ENCODE measurements around the gene PIGS.

Gene PIGS

DNA sequence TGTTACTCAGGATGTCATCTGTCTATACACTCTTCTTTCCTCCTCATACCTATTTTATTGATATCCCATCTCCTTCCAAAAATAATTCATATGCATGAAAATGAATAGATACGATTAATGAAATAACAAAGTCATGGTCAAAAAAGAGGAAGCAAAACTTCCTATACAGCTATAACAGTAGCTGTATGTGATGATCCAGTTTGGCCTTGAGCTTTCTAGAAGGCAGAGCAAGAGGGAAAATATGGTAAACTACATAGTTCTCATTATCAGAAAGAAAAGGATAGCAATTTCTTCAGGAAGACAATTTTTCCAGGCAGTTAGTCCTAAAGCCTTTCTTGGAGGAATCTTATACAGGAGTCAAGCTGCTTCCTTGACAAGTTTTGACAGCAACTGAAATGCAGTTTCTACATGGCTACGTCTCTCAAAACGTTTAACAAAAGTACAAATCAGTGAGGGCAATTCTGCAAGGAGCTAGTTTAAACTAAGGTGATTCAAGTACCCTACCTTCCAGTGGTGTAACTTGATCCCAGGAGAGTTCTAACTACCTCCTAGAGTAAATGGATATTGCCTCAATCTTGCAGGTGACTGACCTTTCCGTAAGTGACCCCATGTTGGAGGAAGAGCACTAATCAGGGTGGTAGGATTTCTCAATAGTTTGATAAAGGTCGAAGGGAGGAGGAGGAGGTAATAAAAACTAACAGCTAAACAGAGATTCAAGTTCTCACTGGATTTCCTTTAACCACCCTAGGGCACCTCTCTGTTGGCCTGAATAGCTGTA, 26.5 kb upstream of the PIGS start:
- ChIA-PET POLR2A (interaction anchor here (1.0 to 1.9 kb wide), 5 partner anchors 21 to 46 kb away, joined by 3 to 6 read pairs (median 4); partner anchors contain the start of genes ALDOC and PIGS), CTCF (no interaction called here)
- DNase-seq (ENCODE audit: extremely low spot score) = no peak
- TF ChIP-seq LEF1 (IDR thresholded peaks at IDR 0.05; ENCODE audit: borderline replicate concordance) (no peak), FOXK2 (IDR thresholded peaks at IDR 0.05) (no peak)

DNA sequence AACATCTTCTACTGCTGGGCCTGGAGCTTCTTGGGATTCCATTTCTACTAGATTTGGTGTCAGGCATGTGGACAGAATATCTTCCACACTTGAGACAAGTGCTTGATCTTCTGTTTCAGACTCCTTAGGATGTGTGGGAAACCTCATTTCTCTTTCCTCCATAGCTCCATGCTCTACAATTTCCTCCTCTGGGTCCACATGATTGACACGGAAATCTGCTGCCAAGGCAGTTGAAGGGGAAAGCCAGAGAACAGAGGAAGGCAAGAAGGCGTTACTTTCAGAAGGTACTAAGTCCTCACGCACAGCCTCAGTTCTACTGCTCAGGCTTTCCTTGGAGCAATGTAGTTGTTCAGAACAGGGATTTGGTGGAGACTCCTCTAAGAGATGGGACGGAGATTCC, 20.9 kb upstream of the PIGS start:
- ChIA-PET CTCF (no interaction called here), POLR2A (interaction anchor here (1.4 to 1.7 kb wide), 2 partner anchors 21 to 53 kb away, joined by 3 to 7 read pairs; partner anchors contain the start of genes BLTP2 and PIGS)
- no peak for DNase-seq (ENCODE audit: extremely low spot score)
- TF ChIP-seq ARNT (IDR thresholded peaks at IDR 0.05) (no peak), HDGF (IDR thresholded peaks at IDR 0.05; ENCODE audit: borderline replicate concordance) (no peak), L3MBTL2 (conservative IDR thresholded peaks at IDR 0.05) (no peak), TARDBP (IDR thresholded peaks at IDR 0.05) (no peak), SUZ12 (IDR thresholded peaks at IDR 0.05) (no peak), LEF1 (IDR thresholded peaks at IDR 0.05; ENCODE audit: borderline replicate concordance) (no peak), ZNF384 (IDR thresholded peaks at IDR 0.05) (no peak), ELF4 (IDR thresholded peaks at IDR 0.05) (no peak), CTBP1 (IDR thresholded peaks at IDR 0.05; ENCODE audit: borderline replicate concordance) (no peak), NFRKB (IDR thresholded peaks at IDR 0.05) (no peak), SP1 (IDR thresholded peaks at IDR 0.05) (no peak), BHLHE40 (IDR thresholded peaks at IDR 0.05; ENCODE audit: borderline replicate concordance) (no peak), FOXM1 (IDR thresholded peaks at IDR 0.05; ENCODE audit: borderline replicate concordance) (no peak), FOXK2 (IDR thresholded peaks at IDR 0.05) (no peak), FOXA1 (IDR thresholded peaks at IDR 0.05) (no peak)
- TF ChIP-seq, protein P1, sequence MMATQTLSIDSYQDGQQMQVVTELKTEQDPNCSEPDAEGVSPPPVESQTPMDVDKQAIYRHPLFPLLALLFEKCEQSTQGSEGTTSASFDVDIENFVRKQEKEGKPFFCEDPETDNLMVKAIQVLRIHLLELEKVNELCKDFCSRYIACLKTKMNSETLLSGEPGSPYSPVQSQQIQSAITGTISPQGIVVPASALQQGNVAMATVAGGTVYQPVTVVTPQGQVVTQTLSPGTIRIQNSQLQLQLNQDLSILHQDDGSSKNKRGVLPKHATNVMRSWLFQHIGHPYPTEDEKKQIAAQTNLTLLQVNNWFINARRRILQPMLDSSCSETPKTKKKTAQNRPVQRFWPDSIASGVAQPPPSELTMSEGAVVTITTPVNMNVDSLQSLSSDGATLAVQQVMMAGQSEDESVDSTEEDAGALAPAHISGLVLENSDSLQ (IDR thresholded peaks at IDR 0.05) = no peak

DNA sequence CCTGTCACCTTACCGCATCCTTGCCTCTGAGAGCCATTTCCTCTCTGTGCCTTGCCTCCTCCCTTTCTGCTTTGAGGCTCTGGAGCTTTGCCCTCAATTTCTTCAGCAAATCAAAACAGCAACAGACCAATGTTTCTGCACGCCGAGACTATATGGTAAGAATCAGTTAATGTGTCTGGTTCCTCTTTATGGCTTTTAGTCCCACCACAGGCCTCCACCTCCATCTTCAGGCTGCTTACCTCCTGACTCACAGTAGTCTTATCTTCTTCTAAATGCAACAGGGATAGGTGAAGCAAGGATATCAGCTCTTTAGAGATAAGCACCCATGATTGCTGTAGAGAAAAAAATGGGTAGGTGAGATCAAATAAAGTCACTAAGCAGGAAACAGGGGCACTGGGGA, 14.5 kb upstream of the PIGS start:
- CTCF ChIA-PET = no interaction called here
- no peak for TF ChIP-seq FOXM1 (IDR thresholded peaks at IDR 0.05; ENCODE audit: borderline replicate concordance)
- no peak for TF ChIP-seq ELF4 (IDR thresholded peaks at IDR 0.05)
- TF ChIP-seq SUZ12 (IDR thresholded peaks at IDR 0.05) = no peak
- TF ChIP-seq, protein P1 (IDR thresholded peaks at IDR 0.05) = no peak
- no peak for TF ChIP-seq BHLHE40 (IDR thresholded peaks at IDR 0.05; ENCODE audit: borderline replicate concordance)
- TF ChIP-seq SP1 (IDR thresholded peaks at IDR 0.05) = no peak
- TF ChIP-seq L3MBTL2 (conservative IDR thresholded peaks at IDR 0.05) = no peak
- no peak for TF ChIP-seq LEF1 (IDR thresholded peaks at IDR 0.05; ENCODE audit: borderline replicate concordance)
- no peak for TF ChIP-seq ARNT (IDR thresholded peaks at IDR 0.05)
- TF ChIP-seq ZNF384 (IDR thresholded peaks at IDR 0.05) = no peak
- TF ChIP-seq HDGF (IDR thresholded peaks at IDR 0.05; ENCODE audit: borderline replicate concordance) = no peak
- no peak for TF ChIP-seq FOXA1 (IDR thresholded peaks at IDR 0.05)
- TF ChIP-seq TARDBP (IDR thresholded peaks at IDR 0.05) = no peak
- no peak for TF ChIP-seq FOXK2 (IDR thresholded peaks at IDR 0.05)
- TF ChIP-seq NFRKB (IDR thresholded peaks at IDR 0.05) = no peak
- no peak for TF ChIP-seq CTBP1 (IDR thresholded peaks at IDR 0.05; ENCODE audit: borderline replicate concordance)
- POLR2A ChIA-PET = interaction anchor here (1.0 kb wide), 1 partner anchor 15 kb away, joined by 3 read pairs; the partner anchor contains the start of gene PIGS
- no peak for DNase-seq (ENCODE audit: extremely low spot score)

DNA sequence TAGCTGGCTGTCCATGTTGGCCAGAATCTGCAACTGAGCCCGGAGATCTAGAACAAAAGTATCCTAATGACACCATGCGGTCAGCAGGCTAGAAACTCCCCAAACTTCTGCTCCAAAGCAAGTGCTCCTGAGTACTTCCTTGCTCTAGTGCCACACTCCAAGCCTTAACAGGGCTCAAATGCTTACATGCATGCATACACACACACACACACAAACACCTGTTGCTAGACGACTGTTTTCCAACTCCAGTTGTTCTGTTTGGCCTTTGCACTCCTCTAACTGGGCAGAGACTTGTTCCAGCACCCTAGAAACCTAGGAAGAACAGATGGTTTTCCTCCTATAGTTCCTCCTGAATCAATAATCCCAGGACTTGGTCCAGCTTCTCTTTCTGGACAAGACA, 13.1 kb upstream of the PIGS start:
- CTCF ChIA-PET = no interaction called here
- no peak for DNase-seq (ENCODE audit: extremely low spot score)
- POLR2A ChIA-PET = interaction anchor here (1.3 kb wide), 1 partner anchor 8 kb away, joined by 4 read pairs; the partner anchor contains the start of gene ALDOC
- TF ChIP-seq FOXM1 (IDR thresholded peaks at IDR 0.05; ENCODE audit: borderline replicate concordance) (no peak), NFRKB (IDR thresholded peaks at IDR 0.05) (no peak), BHLHE40 (IDR thresholded peaks at IDR 0.05; ENCODE audit: borderline replicate concordance) (no peak), L3MBTL2 (conservative IDR thresholded peaks at IDR 0.05) (no peak), CTBP1 (IDR thresholded peaks at IDR 0.05; ENCODE audit: borderline replicate concordance) (no peak), FOXK2 (IDR thresholded peaks at IDR 0.05) (no peak), FOXA1 (IDR thresholded peaks at IDR 0.05) (no peak), ZNF384 (IDR thresholded peaks at IDR 0.05) (no peak), TARDBP (IDR thresholded peaks at IDR 0.05) (no peak), SUZ12 (IDR thresholded peaks at IDR 0.05) (no peak)
- TF ChIP-seq, protein P1 (IDR thresholded peaks at IDR 0.05) = no peak

DNA sequence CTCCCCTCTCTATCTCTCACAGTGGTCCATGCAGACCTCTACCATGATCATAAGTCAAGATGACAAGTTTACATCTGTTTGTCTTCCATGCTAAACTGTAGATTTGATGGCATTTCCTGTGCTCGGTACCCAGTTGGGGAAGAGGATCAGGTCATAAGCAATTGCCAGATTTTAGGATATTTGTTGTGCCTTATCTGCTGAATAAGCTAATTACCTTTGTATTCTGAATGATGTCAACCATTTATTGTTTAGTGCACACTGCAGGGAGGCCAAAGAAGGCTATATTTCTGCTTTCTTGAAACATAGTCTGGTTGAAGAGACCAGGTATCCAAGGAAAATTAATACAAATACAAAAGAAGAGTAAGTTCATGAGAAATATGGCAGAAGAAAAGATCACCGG, 11.2 kb upstream of the PIGS start:
- POLR2A ChIA-PET = no interaction called here
- DNase-seq (ENCODE audit: extremely low spot score) = no peak
- CTCF ChIA-PET = no interaction called here
- no peak for TF ChIP-seq ZNF384 (IDR thresholded peaks at IDR 0.05)
- TF ChIP-seq FOXM1 (IDR thresholded peaks at IDR 0.05; ENCODE audit: borderline replicate concordance) = no peak
- TF ChIP-seq LEF1 (IDR thresholded peaks at IDR 0.05; ENCODE audit: borderline replicate concordance) = no peak
- no peak for TF ChIP-seq BHLHE40 (IDR thresholded peaks at IDR 0.05; ENCODE audit: borderline replicate concordance)
- no peak for TF ChIP-seq SUZ12 (IDR thresholded peaks at IDR 0.05)
- TF ChIP-seq FOXK2 (IDR thresholded peaks at IDR 0.05) = no peak
- TF ChIP-seq ELF4 (IDR thresholded peaks at IDR 0.05) = no peak
- TF ChIP-seq, protein P1 (IDR thresholded peaks at IDR 0.05) = no peak
- no peak for TF ChIP-seq CTBP1 (IDR thresholded peaks at IDR 0.05; ENCODE audit: borderline replicate concordance)
- TF ChIP-seq NFRKB (IDR thresholded peaks at IDR 0.05) = no peak
- TF ChIP-seq SP1 (IDR thresholded peaks at IDR 0.05) = no peak
- TF ChIP-seq L3MBTL2 (conservative IDR thresholded peaks at IDR 0.05) = no peak
- TF ChIP-seq TARDBP (IDR thresholded peaks at IDR 0.05) = no peak
- no peak for TF ChIP-seq ARNT (IDR thresholded peaks at IDR 0.05)
- TF ChIP-seq HDGF (IDR thresholded peaks at IDR 0.05; ENCODE audit: borderline replicate concordance) = no peak
- TF ChIP-seq FOXA1 (IDR thresholded peaks at IDR 0.05) = no peak

Measured in HEK293T (cell line).